Esophagus (tissue), 2 donors: ENCODE results near the gene BOD1L2. TPM values are rescaled to one million over a fixed set of nuclear protein-coding genes. Genes with fewer than 3 reads are reported as not detected.

ENCODE experiments used
- H3K27ac ChIP-seq, 2 donors: one replicate each; pipeline ENCODE4 v1.5.1; 2013; ENCODE audit warnings: low read depth in 2 of 2, mild to moderate bottlenecking in 2 of 2, inconsistent platforms in 1 of 2, low read length in 1 of 2, moderate library complexity in 1 of 2
- H3K27me3 ChIP-seq, 2 donors: one replicate each; pipeline ENCODE4 v1.6.1; 2013; ENCODE audit warnings: low read length in 2 of 2, control low read depth in 1 of 2, mild to moderate bottlenecking in 1 of 2; ENCODE audit not compliant: insufficient read depth in 2 of 2, control insufficient read depth in 1 of 2
- H3K36me3 ChIP-seq, 2 donors: one replicate each; pipeline ENCODE4 v1.6.1; 2013; ENCODE audit warnings: low read length in 1 of 2; ENCODE audit not compliant: control insufficient read depth in 2 of 2, insufficient read depth in 2 of 2
- H3K4me1 ChIP-seq, 2 donors: one replicate each; pipeline ENCODE4 v1.6.1; 2013; ENCODE audit warnings: low read length in 1 of 2; ENCODE audit not compliant: control insufficient read depth in 2 of 2, insufficient read depth in 2 of 2
- H3K4me3 ChIP-seq, 2 donors: one replicate each; pipeline ENCODE4 v1.5.1; 2013; ENCODE audit warnings: low read length in 2 of 2, mild to moderate bottlenecking in 2 of 2, low read depth in 1 of 2, moderate library complexity in 1 of 2
- H3K9me3 ChIP-seq, 2 donors: one replicate each; pipeline ENCODE4 v1.6.1; 2013; ENCODE audit warnings: mild to moderate bottlenecking in 2 of 2, low read depth in 1 of 2, low read length in 1 of 2, moderate library complexity in 1 of 2; ENCODE audit not compliant: control insufficient read depth in 2 of 2, insufficient read depth in 1 of 2
- WGBS, 2 donors: extraction: QIAGEN DNeasy Blood & Tissue Kit; methylation state at CpG; one replicate each; pipeline ENCODE4 v1.1.7; 2013; 5-methylcytosine and 5-hydroxymethylcytosine counted together
- polyA plus RNA-seq, 2 donors: library from polyadenylated mRNA; stranded (reverse); fragments of 200-250 nt; gene quantifications; one replicate each; pipeline ENCODE4 v1.2.3, GENCODE V29; 2013
- donor health status: healthy with polysubstance abuse.
- donor health status: Bipolar disorder and iron deficiency.

BOD1L2 gene
- polyA plus RNA-seq, 2 donors = not detected

DNA sequence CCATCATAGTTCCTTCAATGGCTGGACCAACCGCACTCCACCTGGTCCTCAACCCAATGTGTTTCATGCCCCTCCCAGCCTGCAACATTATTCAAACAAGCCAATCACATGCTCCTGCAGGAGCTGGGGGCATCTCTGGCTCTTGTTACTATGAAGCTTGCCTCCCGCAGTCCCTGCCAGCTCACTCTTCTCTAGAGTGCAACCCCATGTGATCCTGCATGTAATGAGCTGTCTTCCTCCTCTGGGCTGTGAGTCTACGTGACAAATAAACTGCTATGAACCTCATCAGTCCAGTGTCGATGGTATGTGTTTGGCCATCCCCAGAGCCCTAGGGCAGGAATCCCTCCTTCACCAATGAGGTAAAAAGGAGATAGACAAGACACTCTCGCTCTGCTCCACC, 15.8 kb upstream of the BOD1L2 start:
- H3K36me3 ChIP-seq = no peaks in the 10 kb centered on the region
- H3K4me1 ChIP-seq = no peaks in the 10 kb centered on the region
- peaks cover 0 to 4% of the 10 kb centered on the region in 2 donors for H3K9me3 ChIP-seq
- no peak overlapping the region for H3K27ac ChIP-seq
- no peaks in the 10 kb centered on the region for H3K27me3 ChIP-seq
- H3K4me3 ChIP-seq = no peak overlapping the region
- WGBS, 2 donors = 77 to 78% methylated on average over 5 of the region's 5 CpGs

DNA sequence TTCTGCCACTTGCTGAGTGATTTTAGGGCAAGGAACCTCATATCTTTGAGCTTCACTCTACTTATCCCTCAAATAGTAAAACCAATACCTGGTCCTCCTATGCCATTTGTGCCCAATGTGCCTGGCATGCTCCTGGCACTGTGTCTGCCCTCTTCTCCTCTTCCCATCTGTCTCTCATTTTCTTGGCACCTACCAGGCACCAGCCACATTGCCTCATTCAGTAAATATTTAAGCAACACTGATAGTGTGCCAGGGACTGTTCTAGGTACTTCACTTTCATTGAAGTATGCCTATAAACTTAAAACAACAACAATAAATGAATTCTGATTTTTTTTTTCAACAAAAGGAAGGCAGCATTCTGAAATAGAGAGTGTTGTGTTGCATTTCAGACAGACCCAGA, 15.1 kb upstream of the BOD1L2 start:
- Histone ChIP-seq H3K4me1 (no peaks in the 10 kb centered on the region), H3K4me3 (no peak overlapping the region), H3K27me3 (no peaks in the 10 kb centered on the region), H3K9me3 (peaks cover 0 to 6% of the 10 kb centered on the region in 2 donors), H3K27ac (no peak overlapping the region), H3K36me3 (no peaks in the 10 kb centered on the region)

DNA sequence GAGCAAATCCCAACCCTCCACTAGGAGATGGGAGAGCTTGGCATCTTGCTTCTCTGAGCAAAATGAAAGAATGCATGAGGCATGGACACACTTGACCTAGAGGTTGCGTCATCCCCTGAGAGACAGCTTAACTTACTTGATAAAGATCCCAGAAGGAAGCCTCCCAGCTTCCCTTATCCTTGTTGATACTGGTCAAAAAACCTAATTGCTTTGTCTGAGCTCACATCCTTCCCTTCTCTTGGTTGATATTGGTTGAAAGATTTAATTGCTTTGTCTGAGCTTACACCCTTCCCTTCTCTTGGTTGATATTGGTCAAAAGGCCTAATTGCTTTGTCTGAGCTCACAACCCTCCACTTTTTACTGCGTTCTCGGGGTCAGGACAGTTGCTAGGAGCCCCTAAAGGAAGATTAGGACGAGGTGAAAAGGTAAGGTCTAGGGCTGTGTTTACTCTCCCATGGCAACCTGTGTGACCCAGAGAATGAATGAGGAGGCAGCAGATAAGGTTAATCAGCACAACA, 12.2 kb upstream of the BOD1L2 start:
- Histone ChIP-seq H3K27me3 (no peaks in the 10 kb centered on the region), H3K27ac (no peak overlapping the region), H3K36me3 (no peaks in the 10 kb centered on the region), H3K9me3 (peaks cover 6 to 15% of the 10 kb centered on the region in 2 donors), H3K4me1 (no peaks in the 10 kb centered on the region), H3K4me3 (no peak overlapping the region)
- 32 to 34% methylated on average over 4 of the region's 4 CpGs for WGBS, 2 donors

DNA sequence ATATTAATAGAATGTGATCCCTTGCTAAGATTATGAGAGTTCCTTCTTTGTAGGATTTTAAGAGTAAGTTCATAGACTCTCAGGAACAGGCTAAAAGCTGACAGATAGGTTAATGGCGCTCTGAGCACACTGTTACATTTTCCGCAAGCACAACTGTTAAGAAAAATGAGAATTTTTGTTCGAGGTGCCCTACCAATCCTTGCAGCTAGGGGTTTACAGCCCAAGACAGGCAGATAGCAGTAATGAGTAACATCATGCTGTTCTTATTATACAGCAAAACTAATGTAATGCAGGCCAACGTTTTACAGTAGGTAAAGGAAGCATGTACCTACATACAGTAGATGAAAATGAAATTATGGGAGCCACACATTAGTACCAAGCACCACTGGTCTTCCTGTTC, 11.2 kb upstream of the BOD1L2 start:
- Histone ChIP-seq H3K4me3 (no peak overlapping the region), H3K9me3 (peaks cover 6 to 15% of the 10 kb centered on the region in 2 donors), H3K4me1 (no peaks in the 10 kb centered on the region), H3K27ac (no peak overlapping the region), H3K27me3 (no peaks in the 10 kb centered on the region), H3K36me3 (no peaks in the 10 kb centered on the region)
- WGBS, 2 donors = 52 to 57% methylated on average over 4 of the region's 4 CpGs

DNA sequence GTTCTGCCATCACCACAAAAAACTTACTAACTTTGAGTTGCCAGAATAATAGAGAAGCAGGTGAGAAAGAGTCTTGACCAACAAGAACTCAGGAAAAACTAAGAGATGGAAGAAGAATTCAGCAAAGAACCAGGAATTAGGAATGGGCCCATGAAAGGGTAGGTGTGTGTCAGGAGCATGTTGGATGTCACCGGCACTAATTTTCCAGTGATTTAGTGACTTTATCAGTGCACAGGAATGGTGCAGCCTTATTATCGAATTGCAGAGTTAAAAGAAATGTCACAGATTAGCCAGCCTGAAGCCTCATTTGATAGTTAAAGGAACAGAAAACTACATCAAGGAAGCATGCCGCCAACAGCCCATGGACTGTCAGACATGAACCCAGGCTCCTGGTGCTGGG, 9.0 kb upstream of the BOD1L2 start:
- H3K27ac ChIP-seq = no peak overlapping the region
- H3K9me3 ChIP-seq = peaks cover 6 to 13% of the 10 kb centered on the region in 2 donors
- peaks cover 0 to 2% of the 10 kb centered on the region in 2 donors for H3K4me1 ChIP-seq
- WGBS, 2 donors = 89 to 93% methylated on average over 3 of the region's 3 CpGs
- H3K4me3 ChIP-seq = no peak overlapping the region
- no peaks in the 10 kb centered on the region for H3K27me3 ChIP-seq
- H3K36me3 ChIP-seq = no peaks in the 10 kb centered on the region

GRCh38 chr18:57141208-57142129, 5.4 kb upstream of the BOD1L2 start:
- Histone ChIP-seq H3K9me3 (peaks cover 6 to 9% of the 10 kb centered on the region in 2 donors), H3K36me3 (no peaks in the 10 kb centered on the region), H3K4me3 (no peak overlapping the region), H3K4me1 (peaks cover 0 to 2% of the 10 kb centered on the region in 2 donors), H3K27me3 (no peaks in the 10 kb centered on the region), H3K27ac (no peak overlapping the region)
- 42 to 45% methylated on average over 10 of the region's 10 CpGs for WGBS, 2 donors

DNA sequence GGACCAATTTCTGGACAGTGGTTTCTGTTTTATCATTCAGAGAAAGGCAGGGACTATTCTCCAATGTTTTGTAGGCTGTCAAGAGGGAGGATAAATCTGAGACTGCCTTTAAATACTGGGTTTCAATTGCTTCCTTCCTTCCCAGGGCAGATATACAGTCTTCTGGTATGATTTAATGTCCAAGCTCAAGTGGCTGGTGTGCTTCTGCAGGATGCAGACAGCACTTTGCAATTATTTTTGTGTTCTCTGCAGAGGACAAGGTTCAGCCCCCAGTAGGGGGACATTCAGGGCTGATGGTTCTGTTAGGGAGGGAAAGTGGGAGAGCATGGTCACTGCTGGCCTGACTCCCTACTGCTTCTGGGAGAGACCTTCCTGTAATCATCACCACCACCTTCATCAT, 4.6 kb upstream of the BOD1L2 start:
- no peak overlapping the region for H3K27ac ChIP-seq
- H3K36me3 ChIP-seq = no peaks in the 10 kb centered on the region
- H3K4me1 ChIP-seq = peaks cover 0 to 2% of the 10 kb centered on the region in 2 donors
- H3K27me3 ChIP-seq = no peaks in the 10 kb centered on the region
- H3K9me3 ChIP-seq = peaks cover 6 to 9% of the 10 kb centered on the region in 2 donors
- no peak overlapping the region for H3K4me3 ChIP-seq

GRCh38 chr18:57143265-57143664, 3.6 kb upstream of the BOD1L2 start:
- Histone ChIP-seq H3K9me3 (peaks cover 6 to 9% of the 10 kb centered on the region in 2 donors), H3K27me3 (no peaks in the 10 kb centered on the region), H3K27ac (no peak overlapping the region), H3K36me3 (no peaks in the 10 kb centered on the region), H3K4me1 (peaks cover 0 to 2% of the 10 kb centered on the region in 2 donors), H3K4me3 (no peak overlapping the region)
- 57 to 73% methylated on average over 1 of the region's 1 CpG for WGBS, 2 donors

- no peaks in the 10 kb centered on the region for H3K36me3 ChIP-seq
- WGBS, 2 donors = 39 to 49% methylated on average over 1 of the region's 1 CpG
- no peak overlapping the region for H3K27ac ChIP-seq
- H3K27me3 ChIP-seq = peaks cover 0 to 5% of the 10 kb centered on the region in 2 donors
- H3K9me3 ChIP-seq = no peaks in the 10 kb centered on the region
- H3K4me3 ChIP-seq = no peak overlapping the region
- no peaks in the 10 kb centered on the region for H3K4me1 ChIP-seq
Observed at GRCh38 chr18:57148263-57148662, 1.4 kb downstream of the BOD1L2 start.

DNA sequence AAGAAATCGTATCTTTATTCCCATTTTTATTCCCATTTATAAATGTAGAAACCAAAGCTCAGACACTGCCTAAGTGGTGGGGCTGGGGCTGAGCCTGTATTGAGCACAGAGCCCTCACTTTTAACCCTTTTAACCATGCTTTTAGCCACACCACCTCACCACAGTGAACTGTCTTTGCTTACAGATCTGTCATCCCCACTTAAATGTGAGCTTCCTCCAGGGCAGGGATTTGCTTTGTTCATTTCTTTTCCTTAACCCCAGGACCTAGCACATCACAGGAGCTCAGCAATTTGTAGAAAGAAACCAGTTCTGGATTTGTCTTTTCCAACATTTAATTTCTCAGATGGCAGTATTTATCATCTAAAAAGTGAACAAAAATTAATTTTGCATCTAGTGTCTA, 2.2 kb downstream of the BOD1L2 start:
- Histone ChIP-seq H3K27ac (no peak overlapping the region), H3K27me3 (peaks cover 0 to 5% of the 10 kb centered on the region in 2 donors), H3K9me3 (no peaks in the 10 kb centered on the region), H3K4me3 (no peak overlapping the region), H3K4me1 (no peaks in the 10 kb centered on the region), H3K36me3 (no peaks in the 10 kb centered on the region)
- WGBS, 2 donors = 39 to 65% methylated on average over 1 of the region's 1 CpG
